Choroid plexus epithelial cell (primary cell): ENCODE data around the gene PAK6.

Source experiments
- DNase-seq: peaks from one replicate; pipeline ENCODE4 v3.0.0-alpha.2; 2010; ENCODE audit warnings: low read depth
- H3K4me3 ChIP-seq: 2 replicates; pipeline ENCODE4 v1.5.1; 2011; ENCODE audit warnings: low read depth, mild to moderate bottlenecking, control low read depth, low read length, moderate library complexity
- TF ChIP-seq, protein P1 (sequence below): conservative IDR thresholded peaks from 2 replicates; pipeline ENCODE4 v1.5.1; 2011; ENCODE audit warnings: low read depth, mild to moderate bottlenecking, control low read depth, inconsistent platforms, low read length, moderate library complexity

Gene PAK6

DNA sequence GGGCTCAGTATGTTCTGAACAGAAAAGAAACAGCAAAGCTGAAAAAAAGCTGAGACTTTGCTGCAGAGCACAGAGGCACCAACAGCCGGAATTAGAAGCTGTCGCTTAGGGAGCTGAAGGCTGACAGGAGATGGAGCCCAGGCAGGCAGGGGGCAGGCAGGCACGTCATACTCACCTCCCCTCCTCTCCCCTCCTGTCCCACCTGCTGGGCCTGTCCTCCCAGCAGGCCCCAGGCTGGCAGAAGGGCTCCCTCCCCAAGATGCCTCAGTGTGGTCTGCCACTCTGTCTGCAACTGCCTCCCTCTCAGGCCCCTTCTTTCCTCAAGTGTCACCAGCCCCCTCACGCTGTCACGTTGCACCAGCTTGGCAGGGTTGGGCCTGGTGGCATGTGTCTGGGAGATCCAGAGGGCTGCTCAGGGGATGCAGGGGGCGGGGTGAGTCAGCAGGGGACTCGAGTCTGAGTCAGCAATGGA lies 47.2 kb downstream of the PAK6 start:
- TF ChIP-seq, protein P1, sequence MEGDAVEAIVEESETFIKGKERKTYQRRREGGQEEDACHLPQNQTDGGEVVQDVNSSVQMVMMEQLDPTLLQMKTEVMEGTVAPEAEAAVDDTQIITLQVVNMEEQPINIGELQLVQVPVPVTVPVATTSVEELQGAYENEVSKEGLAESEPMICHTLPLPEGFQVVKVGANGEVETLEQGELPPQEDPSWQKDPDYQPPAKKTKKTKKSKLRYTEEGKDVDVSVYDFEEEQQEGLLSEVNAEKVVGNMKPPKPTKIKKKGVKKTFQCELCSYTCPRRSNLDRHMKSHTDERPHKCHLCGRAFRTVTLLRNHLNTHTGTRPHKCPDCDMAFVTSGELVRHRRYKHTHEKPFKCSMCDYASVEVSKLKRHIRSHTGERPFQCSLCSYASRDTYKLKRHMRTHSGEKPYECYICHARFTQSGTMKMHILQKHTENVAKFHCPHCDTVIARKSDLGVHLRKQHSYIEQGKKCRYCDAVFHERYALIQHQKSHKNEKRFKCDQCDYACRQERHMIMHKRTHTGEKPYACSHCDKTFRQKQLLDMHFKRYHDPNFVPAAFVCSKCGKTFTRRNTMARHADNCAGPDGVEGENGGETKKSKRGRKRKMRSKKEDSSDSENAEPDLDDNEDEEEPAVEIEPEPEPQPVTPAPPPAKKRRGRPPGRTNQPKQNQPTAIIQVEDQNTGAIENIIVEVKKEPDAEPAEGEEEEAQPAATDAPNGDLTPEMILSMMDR: no peak
- no peak overlapping the region for H3K4me3 ChIP-seq
- DNase-seq: no peak

DNA sequence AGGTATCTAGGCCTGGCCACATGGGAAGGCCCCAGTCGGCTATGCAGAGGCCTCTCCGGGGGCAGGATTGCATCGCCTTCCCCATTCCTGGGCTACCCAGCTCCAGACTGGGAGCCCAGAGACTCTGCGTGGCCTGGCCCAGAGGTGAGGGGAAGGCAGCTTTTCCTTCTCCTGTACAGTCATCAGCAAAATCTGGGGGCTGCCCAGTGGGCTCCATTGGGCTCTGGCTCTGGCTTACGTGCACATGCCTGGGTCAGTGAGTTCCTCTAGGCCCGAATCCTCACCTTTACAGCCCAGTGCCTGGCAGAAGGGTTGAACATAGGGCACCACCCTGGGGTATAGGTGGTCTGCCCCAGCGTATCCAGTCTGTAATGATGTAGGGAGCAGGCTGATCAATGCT lies 47.9 kb downstream of the PAK6 start:
- H3K4me3 ChIP-seq: no peak overlapping the region

DNA sequence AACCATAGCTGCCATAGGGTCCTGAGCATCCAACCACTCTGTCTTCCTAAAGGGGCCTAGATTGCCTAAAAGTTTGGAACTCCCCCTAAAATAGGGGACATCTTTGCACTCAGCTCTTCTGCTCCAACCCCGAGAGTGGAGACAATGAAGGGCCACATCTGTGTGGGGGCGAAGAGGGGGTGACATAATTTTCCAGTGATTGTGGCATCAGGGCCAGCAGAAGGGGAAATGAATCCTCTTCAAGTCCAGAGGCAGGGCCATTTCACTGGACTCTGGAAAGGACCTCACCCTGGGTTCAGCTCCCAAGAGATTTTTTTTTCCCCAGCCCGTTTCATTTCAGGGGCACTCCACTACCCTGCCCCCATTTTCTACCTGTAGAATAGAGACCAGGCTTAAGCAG lies 48.6 kb downstream of the PAK6 start:
- H3K4me3 ChIP-seq: no peak overlapping the region
- TF ChIP-seq, protein P1: no peak
- no peak for DNase-seq

More for the DNA sequence above, 47.9 kb downstream of the PAK6 start:
- TF ChIP-seq, protein P1: no peak
- no peak for DNase-seq

DNA sequence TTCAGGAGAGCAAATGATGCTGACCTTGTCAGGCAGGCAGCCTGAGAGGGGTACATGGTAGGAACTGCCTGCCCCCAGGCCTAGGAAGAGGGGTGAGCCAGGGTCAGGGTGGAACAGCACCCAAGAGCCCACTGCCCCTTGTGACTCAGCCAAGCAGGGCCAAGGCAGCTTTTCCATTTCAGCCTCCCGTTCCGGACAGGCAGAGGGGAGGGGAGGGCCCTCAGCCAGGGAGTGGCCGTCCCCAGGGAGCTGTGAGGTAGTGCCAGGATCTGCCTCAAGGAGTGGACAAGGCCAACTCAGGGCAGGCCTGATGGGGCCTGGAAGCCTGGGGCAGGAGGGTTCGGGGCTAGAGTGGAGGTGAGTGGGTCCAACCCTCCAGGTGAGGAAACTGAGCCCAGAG lies 49.1 kb downstream of the PAK6 start:
- TF ChIP-seq, protein P1: no peak
- DNase-seq: no peak
- H3K4me3 ChIP-seq: no peak overlapping the region

DNA sequence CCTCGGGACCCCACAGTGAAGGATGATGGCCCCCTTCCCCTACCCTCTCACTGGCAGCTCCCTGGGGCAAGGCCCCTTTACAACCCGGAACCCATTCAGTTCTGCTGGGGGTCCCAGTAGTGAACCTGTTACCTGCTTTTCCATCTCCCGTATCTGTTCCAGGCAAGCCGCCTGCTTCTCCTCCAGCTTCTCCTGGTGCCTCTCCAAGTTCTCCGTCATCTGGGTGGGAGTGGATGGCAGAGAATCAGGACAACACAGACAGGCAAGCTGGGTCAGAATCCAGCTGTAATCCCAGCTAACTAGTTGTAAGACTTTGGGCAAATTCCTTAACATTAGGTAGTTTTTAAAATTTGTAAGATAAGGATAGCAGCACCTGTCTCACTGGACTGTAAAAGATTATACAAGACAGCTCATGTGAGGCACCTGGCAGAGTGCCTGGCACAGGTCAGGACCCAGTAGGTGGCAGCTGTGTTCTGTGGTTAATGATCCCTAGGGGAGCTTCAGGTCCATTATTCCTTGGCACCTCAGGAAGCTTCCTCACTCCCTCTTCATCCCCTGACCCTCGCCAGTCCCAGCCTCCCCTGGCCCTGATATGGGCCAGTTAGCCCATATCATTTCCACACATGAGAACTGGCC lies 50.4 kb downstream of the PAK6 start:
- DNase-seq: no peak
- TF ChIP-seq, protein P1: no peak
- no peak overlapping the region for H3K4me3 ChIP-seq

DNA sequence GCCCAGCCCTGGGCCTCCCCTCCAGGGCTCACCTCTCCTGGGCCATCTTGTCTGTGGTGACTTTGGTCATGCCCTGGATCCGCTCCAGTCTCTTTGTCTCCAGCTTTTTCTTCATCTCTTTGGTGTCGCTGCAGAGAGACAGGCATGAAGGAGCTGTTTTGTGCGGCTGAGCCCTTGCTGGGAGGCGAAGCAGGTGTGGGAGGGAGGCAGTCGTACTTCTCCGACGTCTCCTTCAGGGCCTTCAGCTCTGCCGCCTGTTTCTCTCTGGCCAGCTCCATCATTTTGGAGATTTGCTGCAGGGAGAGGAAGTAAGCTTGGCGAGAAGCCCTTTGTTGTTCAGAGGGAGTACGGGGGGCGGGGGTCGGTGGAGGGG lies 51.7 kb downstream of the PAK6 start:
- H3K4me3 ChIP-seq: no peak overlapping the region
- TF ChIP-seq, protein P1: no peak
- no peak for DNase-seq

DNA sequence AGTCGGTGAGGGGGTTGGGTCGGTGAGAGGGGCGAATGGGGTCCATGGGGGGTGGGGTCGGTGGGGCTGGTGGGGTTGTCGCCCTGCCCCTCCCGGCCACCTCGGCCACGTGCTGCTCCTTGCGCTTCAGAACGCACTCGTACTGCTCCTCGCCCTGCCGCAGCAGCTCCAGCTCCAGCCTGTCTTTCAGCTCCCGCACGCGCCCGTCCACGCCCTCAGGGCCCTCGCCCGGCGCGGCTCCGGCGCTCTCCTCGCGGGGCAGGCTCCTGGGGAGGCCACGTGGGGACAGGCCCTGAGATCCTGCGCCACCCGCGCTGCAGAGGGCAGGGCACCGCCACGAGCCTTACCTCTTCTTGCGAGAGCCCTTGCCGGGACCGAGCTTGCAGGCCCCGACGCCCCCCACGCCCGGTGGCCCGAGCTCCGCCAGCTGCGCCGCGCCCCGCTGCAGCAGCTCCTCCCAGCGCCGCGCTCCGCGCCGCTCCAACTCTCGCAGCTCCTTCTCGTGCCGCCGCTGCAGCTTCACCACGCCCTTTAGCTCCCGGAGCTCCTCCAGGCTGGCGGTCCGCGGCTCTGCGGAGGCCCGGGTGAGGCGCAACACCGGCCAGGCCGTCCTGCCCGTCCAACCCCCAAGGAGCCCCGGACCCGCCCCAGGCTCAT lies 52.2 kb downstream of the PAK6 start:
- TF ChIP-seq, protein P1: no peak
- peak overlapping the region; percentile 46 for H3K4me3 ChIP-seq
- DNase-seq: peak; percentile 62
